Prostate gland (tissue), 2 donors: ENCODE results near the gene FASLG. TPM values are rescaled to one million over a fixed set of nuclear protein-coding genes. Genes with fewer than 3 reads are reported as not detected.
A peak's percentile ranks its signal among the peaks of the same experiment; 100 is the strongest.

Source experiments
- DNase-seq: peaks from one replicate; pipeline ENCODE4 v3.0.0-alpha.2; 2019; ENCODE audit warnings: low spot score
- H3K27ac ChIP-seq, 2 donors: fragments of 200-600 bp; sonication (generic); 2 replicates each; pipeline ENCODE4 v1.5.1; 2017 to 2019
- H3K27me3 ChIP-seq: fragments of 200-600 bp; sonication (generic); replicated peaks from 2 replicates; pipeline ENCODE4 v1.5.1; 2019; ENCODE audit not compliant: insufficient read depth
- H3K36me3 ChIP-seq, 2 donors: fragments of 200-600 bp; sonication (generic); 1 replicate in 1 of 2; 2 replicates in 1 of 2; pipeline versions ENCODE4 v1.5.1 to v1.8.1; 2017 to 2019
- H3K4me1 ChIP-seq: fragments of 200-600 bp; sonication (generic); replicated peaks from 2 replicates; pipeline ENCODE4 v1.5.1; 2019
- H3K4me3 ChIP-seq, 2 donors: fragments of 200-600 bp; sonication (generic); 2 replicates each; pipeline ENCODE4 v1.5.1; 2017 to 2019
- H3K9me3 ChIP-seq: fragments of 200-600 bp; sonication (generic); 2 replicates; pipeline ENCODE4 v1.5.1; 2017
- CTCF ChIP-seq, 4 experiments: fragments of 200-600 bp in 2 of 4; fragments of 450-650 bp in 2 of 4; sonication (generic) in 2 of 4; IDR thresholded peaks; 1 replicate in 3 of 4; 2 replicates in 1 of 4; pipeline ENCODE4 v1.5.1; 2016 to 2019; ENCODE audit warnings: antibody characterized with exemption in 4 of 4, mild to moderate bottlenecking in 2 of 4, moderate library complexity in 2 of 4
- POLR2A ChIP-seq: fragments of 450-650 bp; IDR thresholded peaks from one replicate; pipeline ENCODE4 v1.6.1; 2016; ENCODE audit warnings: antibody characterized with exemption, mild to moderate bottlenecking
- POLR2AphosphoS5 ChIP-seq: sonication (generic); formaldehyde crosslinking; IDR thresholded peaks from one replicate; pipeline ENCODE4 v1.6.1; 2017; ENCODE audit warnings: antibody characterized with exemption
- WGBS: methylation state at CpG from one replicate; pipeline ENCODE4 v1.1.5; 2018; 5-methylcytosine and 5-hydroxymethylcytosine counted together
- intact Hi-C: fragments of 100-400 bp; cut with DNase I; formaldehyde crosslinking; loops from one replicate; pipeline ENCODE4 v1.14.2; 2022
- total RNA-seq, 2 donors: library from RNA; depleted of rRNA; stranded (reverse); fragments of >200 nt; gene quantifications; one replicate each; pipeline ENCODE4 v1.1.0, GENCODE V29; 2016

The FASLG gene
- total RNA-seq, 2 donors from 2014 or later: not detected

GRCh38 chr1:172661107-172661506 is 2.2 kb downstream of the FASLG start:
- intact Hi-C loops: no loop called here
- no peak overlapping the region for H3K27ac ChIP-seq
- TF ChIP-seq CTCF (IDR thresholded peaks at IDR 0.05) (no peak), POLR2A (no peak), POLR2AphosphoS5 (no peak)

GRCh38 chr1:172662464-172663109 is 3.7 kb downstream of the FASLG start:
- H3K9me3 ChIP-seq: no peaks in the 10 kb centered on the region
- H3K27ac ChIP-seq: no peak overlapping the region
- intact Hi-C loops: no loop called here
- WGBS: 38% methylated on average over 14 of the region's 14 CpGs
- TF ChIP-seq POLR2AphosphoS5 (no peak), POLR2A (no peak), CTCF (IDR thresholded peaks at IDR 0.05) (no peak)
- H3K36me3 ChIP-seq: no peaks in the 10 kb centered on the region
- no peaks in the 10 kb centered on the region for H3K27me3 ChIP-seq
- H3K4me1 ChIP-seq: no peaks in the 10 kb centered on the region
- DNase-seq: peak; percentile 7
- H3K4me3 ChIP-seq: no peak overlapping the region

More at GRCh38 chr1:172661107-172661506, 2.2 kb downstream of the FASLG start:
- Histone ChIP-seq H3K27me3 (no peaks in the 10 kb centered on the region), H3K4me3 (no peak overlapping the region), H3K4me1 (no peaks in the 10 kb centered on the region), H3K36me3 (no peaks in the 10 kb centered on the region), H3K9me3 (no peaks in the 10 kb centered on the region)
- no peak for DNase-seq
- 85% methylated on average over 3 of the region's 3 CpGs for WGBS

GRCh38 chr1:172663732-172664131 is 4.8 kb downstream of the FASLG start:
- 93% methylated on average over 3 of the region's 3 CpGs for WGBS

GRCh38 chr1:172668097-172668496 is 9.2 kb downstream of the FASLG start:
- no peak overlapping the region for H3K4me3 ChIP-seq
- no peaks in the 10 kb centered on the region for H3K36me3 ChIP-seq
- TF ChIP-seq POLR2AphosphoS5: no peak
- TF ChIP-seq POLR2A: no peak
- TF ChIP-seq CTCF (IDR thresholded peaks at IDR 0.05): no peak
- H3K27ac ChIP-seq: no peak overlapping the region
- WGBS: 87% methylated on average over 3 of the region's 3 CpGs
- intact Hi-C loops: no loop called here
- no peaks in the 10 kb centered on the region for H3K4me1 ChIP-seq
- H3K9me3 ChIP-seq: no peaks in the 10 kb centered on the region
- DNase-seq: no peak
- no peaks in the 10 kb centered on the region for H3K27me3 ChIP-seq

More at GRCh38 chr1:172663732-172664131, 4.8 kb downstream of the FASLG start:
- H3K9me3 ChIP-seq: no peaks in the 10 kb centered on the region
- H3K4me3 ChIP-seq: no peak overlapping the region
- H3K27ac ChIP-seq: no peak overlapping the region
- no peaks in the 10 kb centered on the region for H3K4me1 ChIP-seq
- no peak for TF ChIP-seq POLR2A
- TF ChIP-seq CTCF (IDR thresholded peaks at IDR 0.05): no peak
- TF ChIP-seq POLR2AphosphoS5: no peak
- no peak for DNase-seq
- H3K36me3 ChIP-seq: no peaks in the 10 kb centered on the region
- intact Hi-C loops: no loop called here
- no peaks in the 10 kb centered on the region for H3K27me3 ChIP-seq

GRCh38 chr1:172669011-172669410 is 10.1 kb downstream of the FASLG start:
- H3K4me1 ChIP-seq: no peaks in the 10 kb centered on the region
- intact Hi-C loops: no loop called here
- TF ChIP-seq POLR2A (no peak), POLR2AphosphoS5 (no peak), CTCF (IDR thresholded peaks at IDR 0.05) (no peak)
- no peak overlapping the region for H3K27ac ChIP-seq
- no peaks in the 10 kb centered on the region for H3K9me3 ChIP-seq
- H3K27me3 ChIP-seq: no peaks in the 10 kb centered on the region
- H3K4me3 ChIP-seq: no peak overlapping the region
- DNase-seq: no peak
- WGBS: 97% methylated on average over 3 of the region's 3 CpGs
- no peaks in the 10 kb centered on the region for H3K36me3 ChIP-seq
